GM21423 (cell line): ENCODE results near the gene PHLPP1.

Experiments
- ATAC-seq: cut with Tn5 transposase; IDR thresholded peaks from one replicate; pipeline ENCODE4 v1.9.1; 2021; ENCODE audit warnings: mild to moderate bottlenecking, moderate library complexity; ENCODE audit not compliant: unreplicated experiment

Gene PHLPP1

DNA sequence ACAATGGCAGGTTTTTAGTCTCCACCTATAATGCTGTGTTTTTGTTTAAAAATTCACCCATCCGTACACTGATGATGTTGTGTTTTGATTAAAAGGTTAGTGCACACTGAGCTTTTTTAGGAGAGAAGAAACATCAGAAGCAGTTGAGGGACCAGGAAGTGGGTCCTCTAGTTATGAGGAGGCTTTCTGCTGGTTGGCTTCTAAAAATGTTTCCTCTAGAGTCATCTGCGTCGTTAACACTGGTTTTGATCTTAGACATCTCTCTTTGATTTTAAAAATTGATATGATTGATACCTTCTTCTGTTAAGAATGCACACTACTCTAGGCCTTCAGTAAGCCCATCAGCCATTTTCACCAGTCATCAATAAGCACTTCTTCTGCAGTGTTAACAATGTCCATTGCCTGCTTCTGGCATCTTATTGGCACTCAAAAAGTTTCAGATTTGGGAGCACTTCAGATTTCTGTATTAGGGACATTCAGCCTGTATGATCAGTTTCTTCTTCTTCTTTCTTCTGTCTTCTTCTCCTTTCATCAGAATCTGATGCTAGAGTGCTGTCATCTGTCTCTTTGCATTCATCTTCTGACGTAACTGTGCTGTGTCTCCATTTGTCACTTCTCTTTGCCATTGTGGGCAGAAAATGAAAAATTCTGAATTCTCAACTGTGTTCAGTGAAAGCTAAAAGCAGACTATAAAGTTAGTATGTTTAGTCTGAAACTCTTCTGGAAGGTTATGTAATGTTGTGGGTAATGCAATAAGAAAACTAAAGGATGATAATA, 56.3 kb downstream of the PHLPP1 start:
- no peak for ATAC-seq

DNA sequence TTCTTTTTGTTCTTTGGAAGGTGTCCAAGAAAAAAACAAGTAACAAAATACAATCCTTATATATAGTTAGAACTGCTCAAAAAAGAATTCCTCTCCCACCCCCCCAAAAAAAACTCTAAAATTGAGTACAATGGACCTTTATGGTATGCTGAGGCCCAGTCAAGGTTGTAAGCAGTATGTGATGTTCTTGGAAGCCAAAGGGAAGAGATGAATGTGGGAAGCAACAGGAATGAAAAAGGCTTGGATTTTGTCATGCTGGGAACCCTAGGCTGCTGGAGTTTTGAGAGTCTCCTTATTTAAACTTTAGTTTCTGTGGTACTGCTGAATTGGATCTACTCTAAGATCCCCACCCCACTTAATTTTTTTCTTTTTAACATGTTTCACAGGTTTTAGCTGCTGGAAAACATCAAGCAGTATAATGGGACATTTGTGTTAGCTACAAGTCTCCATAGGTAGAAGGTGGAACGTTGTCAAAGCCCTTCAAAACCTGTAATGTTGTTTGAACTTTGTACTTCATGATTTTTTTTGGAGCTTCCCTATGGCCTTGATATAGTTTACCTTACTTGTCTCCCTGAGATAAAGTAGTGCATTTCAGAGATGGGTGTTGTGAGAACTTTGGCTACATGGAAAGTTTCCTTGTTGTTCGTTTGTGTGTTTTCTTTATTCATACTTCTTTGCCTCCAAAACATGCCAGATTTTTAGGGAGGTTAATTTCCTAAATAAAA, 57.7 kb downstream of the PHLPP1 start:
- ATAC-seq, result no peak

DNA sequence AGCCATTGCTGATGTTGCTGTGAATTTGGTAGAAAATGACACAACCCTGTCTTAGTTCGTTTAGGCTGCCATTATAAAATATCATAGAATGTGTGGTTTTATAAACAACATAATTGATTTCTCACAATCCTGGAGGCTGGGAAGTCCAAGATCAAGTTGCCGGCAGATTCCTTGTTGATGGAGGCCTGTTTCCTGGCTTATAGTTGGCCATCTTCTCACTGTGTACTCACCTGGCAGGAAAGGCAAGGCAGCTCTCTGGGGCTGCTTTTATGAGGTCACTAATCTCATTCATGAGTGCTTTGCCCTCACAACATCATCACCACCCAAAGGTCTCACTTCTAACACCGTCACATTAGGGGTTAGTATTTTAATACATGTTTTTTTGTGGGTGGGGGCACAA, 58.4 kb downstream of the PHLPP1 start:
- no peak for ATAC-seq

DNA sequence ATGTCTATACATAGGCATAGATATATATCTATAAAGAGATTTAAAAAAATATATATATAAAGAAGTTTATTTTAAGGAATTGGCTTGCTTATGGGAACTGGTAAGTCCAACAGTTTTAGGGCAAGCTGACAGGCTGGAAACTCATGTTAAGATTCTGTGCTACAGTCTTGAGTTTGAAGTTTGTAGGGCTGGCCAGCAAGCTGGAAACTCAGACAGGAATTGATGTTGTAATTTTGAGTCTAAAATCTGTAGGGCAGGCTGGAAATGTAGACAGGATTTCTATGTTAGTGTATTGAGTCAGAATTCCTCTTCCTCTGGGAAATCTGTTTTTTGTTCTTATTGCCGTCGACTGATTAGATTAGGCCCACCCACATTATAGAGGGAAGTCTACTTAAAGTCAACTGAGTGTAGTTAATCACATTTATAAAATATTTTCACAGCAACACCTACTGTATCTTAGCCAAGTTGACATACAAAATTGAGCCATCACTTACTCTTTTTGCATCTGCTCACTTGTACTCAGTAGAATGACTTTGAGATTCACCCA, 60.8 kb downstream of the PHLPP1 start:
- ATAC-seq, result no peak

DNA sequence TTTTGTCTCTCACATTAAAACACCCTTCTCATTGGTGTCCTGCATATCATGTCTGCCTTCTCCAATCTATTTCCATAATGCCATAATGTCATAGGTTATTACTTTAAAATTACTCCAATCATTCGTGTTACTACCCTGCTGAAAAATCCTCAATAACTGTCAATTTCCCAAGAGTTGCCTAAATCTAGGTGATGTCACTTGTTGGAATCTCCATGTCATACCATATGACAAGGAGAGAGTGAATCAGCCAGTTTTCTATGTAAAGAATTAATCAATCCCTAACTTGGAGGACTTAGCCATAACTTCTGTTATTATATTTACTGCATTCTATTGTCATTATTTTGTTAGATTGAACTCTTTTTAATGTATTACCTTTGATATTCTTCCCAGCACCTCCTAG, 62.5 kb downstream of the PHLPP1 start:
- no peak for ATAC-seq

DNA sequence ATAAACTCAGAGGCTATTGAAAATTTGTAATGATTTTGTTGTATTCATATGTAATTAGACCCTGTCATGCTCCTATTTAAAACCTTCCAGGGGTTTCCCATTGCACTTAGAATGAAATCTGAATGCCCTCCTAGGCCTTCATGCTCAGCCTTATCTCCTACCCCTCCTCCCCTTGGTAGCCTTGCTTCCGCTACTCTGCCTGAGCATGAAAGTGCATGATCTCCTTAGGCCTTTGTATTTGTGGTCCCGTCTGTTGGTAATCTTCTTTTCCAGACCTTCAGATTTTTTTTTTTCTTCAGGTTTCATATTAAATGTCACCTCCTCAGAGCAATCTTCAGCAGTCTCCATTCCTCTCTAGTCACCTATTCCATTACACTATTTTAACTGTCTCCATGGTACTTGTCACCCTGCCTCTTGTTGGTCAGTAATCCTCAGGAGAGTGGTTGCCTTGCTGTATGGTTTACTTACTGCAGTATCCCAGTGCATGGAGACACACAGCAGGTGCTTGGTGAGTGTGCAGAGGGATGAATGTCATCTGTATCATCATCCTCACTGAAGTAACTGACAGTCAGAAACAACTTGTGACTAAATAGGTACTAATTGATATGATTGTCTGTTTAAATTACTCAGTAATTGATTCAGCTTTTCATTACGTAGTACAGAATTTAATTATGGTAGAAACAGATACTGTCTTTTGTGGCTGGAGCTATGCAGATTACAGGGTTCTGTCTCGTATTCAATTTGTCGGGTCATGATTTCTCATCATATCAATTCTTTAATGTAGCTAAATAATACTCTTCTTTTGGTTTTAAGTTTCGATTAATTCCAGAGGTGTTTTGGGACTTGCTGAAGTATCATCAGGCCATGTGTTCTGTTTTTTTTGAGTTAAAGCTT, 63.9 kb downstream of the PHLPP1 start:
- no peak for ATAC-seq

DNA sequence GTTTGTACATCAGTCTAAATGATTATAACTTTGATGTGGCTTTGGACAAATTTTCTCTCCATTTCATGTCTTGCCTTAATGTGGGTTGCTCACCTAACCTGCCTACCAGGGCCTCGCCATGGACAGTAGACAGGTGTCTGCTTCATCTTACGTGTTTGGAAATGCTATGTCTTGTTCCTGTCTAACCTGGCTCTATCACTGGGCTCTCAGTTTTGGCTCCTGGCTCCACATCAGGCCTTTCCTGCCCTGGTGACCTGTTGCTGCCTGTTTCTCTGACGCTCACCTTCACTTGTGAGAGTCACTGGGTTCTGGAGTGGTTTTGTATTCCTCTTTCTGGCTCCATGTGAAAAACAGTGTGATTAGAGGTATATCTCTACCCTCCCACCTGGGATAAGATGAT, 65.9 kb downstream of the PHLPP1 start:
- no peak for ATAC-seq

DNA sequence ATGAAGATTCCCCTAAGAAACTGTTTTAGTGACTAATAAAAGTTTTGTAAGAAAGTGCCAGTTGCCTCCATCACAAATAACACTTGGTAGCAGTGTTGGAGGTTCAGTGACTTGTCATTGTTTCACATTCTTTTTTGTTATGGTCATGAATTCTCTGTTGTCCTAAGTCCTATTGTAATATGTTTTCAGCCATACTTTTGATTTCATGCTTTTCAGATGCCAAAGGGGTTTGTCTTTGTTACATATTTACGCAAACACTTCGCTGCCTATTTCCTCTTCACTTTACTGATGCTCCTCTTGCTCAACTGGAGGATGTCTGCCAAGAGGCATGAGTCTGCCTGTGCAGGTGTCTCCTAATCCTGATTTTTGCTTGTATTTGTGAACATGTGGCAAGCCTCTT, 66.6 kb downstream of the PHLPP1 start:
- ATAC-seq, result no peak

DNA sequence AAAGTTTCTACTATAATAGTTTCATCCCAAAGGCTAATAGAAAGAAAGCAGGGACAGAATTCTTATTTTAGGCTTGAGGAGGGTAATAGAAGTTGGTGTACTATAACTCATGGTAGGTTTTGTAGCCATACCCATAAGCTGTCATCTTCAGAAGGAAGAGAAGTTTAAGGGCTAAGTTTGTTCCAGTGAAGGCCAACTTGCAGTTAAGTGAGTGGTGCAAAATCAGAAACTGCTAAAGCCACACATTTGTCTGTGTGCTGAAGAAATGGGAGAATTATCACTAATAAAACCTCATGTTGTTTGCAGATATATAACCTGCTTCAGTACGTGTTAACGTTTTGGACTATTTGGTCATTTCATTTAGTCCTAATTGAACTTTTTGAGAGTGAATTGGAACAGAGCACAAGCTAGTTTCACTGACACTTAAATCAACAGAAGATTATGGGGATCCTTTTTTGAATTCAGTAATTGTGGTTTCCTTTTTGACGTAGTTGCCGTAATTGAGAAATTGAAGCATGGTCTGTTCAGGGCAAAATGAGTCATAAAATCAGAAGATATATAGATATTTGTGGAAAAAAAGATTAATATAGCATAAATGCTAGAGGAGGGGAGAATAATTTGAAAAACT, 69.1 kb downstream of the PHLPP1 start:
- no peak for ATAC-seq

DNA sequence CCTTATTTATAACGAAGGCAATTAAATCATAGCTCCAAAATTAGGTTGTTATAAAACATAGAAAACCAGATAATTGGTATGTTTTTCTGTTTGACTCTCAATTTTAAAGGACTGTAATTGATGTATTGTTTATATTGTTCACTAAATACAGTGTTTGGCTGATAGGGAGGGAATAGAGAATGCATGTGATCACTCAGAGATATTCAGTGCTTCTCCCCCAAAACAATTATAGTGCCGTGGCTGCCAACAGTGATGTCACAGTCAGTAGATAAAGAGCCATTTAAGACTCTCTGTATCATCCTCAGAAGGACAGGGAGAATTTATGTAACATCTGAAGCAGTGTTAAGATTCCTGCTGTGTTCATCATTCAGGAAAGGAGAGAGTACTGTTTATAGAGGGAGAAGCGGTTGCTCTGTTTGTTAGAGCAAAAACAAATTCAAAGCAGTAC, 69.6 kb downstream of the PHLPP1 start:
- no peak for ATAC-seq

DNA sequence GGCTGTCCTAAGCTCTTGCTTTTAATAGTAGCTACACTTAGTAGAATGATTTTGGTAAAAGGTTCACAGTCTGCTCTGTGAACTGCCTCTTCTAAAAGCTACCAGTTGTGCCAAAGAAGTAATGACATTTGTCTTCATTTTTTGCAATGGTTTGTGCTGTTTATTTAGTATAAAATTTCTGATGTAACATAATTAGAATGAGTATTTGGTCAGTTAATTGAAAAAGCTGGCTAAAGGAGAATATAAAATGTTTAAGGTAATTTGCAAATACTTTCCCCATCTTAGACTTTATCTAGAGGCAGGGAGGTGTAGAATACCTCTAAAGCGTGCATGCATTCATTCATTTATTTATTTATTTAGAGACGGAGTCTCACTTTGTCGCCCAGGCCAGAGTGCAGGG, 71.3 kb downstream of the PHLPP1 start:
- ATAC-seq, result no peak

DNA sequence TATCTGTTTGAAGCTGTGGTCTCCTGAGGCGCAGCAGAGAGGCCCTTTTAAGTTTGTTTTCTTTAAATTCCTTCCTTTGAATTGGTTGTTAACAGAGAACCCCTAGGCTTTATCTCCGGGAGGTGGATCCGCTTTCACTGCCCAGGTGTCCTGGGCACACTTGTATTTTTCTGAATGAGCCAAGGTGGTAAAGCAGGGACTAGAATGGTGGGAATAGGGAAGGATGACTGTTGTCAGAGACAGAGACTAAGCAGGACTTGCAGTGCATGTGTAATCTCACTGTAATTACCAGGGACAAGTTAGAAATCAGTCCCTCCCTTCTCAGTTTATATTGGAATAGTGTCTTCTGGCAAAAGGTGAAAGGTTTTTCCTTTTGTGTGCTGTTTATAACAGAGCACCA, 72.8 kb downstream of the PHLPP1 start:
- ATAC-seq, result no peak

DNA sequence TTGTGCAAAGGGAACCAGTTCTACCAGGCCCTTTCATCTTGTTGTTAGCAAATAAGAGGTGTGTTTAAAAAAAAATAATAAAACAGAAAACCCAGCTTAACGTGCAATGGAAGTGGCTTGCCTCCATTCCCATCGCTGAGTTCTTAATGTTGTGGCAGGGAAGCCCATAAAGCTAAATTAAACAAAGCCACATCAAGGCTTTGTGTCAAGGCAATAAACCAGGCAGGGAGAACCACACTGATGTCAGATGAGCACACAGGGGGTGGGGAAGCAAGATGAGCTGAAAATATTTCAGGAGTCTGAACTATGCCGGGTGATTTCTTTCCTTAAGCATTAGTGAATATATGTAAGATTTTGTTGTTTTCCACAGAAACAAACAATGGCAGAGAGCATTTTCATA, 73.5 kb downstream of the PHLPP1 start:
- ATAC-seq, result no peak

DNA sequence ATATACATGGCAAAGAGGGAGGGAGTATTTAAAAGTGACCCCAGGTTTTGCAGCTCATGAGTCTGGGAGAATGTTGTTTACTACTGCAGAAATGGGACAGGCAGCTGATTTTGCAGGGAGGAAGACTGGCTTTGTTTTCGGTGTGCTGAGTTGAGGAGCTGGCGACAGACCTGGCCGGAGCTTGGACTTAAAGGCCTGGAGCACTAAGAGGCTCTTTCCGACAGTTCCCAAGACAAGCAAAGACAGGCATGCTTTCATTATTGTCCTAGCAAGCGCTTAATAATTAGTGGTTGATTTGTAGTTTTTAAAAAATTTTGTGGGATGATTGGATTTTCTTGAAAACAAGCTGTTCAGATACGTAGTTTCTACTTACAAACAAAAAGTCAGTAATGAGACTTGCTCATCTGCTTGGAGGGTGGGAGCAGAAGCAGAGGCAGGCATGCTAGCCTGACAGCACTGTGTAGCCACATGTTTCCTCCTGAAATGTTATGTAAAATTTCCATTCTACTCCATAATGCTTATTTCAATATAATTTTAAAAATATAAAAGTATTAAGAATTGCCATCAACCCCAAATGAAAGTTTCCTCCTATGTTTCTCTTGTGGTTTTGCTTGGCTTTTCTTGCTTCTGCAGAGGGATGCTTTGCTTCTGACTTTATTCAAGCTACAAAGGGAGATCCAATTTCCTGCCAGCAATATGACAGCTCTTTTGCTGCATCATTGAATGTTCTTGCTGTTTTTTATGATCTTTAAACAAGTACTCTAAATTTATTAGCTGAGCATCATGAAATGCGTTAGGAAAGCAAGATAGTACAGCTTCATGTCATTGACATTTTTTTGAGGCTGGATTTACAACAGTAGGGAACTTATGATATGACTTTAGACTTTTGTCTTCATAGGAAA, 75.8 kb downstream of the PHLPP1 start:
- no peak for ATAC-seq

DNA sequence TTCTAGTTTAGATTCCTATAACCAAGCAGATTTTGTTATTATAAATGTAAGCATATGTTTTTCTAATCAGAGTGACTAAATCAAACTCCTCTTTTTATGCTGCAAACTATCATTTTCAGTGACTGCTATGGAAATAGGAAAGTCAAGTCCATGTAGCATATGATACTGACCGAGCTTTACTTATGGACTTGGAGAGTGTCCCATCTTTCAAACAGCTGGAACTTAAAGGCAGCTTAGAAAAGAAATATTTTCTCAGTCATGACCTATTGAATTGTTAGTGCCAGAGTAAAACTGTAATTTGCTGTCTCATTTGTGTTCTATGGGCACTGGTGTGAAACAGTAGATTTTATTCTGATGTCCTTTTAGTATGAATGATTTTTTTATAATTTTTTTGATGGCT, 76.7 kb downstream of the PHLPP1 start:
- ATAC-seq, result no peak

DNA sequence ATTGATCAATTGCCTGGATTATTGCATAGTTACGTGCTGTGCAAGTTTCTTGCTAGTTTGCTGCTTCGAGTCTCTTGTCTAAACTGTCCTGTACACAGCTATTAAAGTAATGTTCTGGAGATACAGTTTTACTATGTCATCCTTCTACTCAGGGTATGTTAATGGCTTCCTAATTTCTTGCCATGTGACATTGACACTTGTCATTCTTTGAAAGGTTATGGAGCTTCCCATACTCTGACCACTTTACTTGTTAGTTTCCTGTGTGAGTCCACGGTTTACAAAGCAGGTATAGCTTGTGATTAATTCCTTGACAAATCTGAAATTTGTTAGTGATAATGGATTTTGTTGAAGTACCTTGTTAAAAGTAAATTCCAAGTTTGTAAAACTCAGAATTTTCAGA, 80.5 kb downstream of the PHLPP1 start:
- ATAC-seq, result no peak

DNA sequence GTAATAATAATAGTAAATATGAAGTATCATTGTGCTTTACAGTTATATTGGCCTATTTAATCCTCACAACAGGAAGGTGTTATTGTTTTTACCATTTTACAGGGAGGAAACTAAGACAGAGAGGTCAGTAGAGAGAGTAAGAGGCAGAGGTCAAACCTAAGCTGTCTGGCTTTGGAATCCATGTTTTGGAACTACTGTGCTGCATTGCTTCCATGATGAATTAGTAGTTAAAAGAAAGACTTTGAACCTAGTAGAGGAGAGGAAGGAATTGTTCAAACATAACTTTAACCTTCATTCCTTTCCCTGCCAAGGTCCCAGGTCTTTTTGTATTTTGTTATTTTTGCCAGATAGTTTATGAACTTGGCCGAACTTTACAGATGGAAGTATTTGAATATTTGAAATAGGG, 80.9 kb downstream of the PHLPP1 start:
- no peak for ATAC-seq

DNA sequence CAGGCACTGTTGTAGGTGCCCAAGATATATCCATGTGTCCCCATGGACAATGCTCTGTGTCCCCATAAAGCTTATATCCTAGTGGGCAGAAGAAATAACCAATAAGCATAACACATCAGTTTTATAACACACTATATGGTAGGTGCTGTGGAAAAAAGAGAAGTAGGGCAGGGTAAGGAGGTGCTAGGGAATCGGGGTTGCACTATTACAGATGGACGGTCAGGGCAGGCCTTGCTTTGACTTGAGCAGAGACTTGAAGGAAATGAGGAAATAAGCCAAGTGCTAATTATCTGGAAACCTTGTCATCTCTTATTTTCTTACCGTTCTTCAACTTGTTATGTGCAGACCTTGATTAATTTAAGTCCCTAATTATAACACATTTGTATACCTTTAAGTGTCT, 82.0 kb downstream of the PHLPP1 start:
- ATAC-seq, result no peak

DNA sequence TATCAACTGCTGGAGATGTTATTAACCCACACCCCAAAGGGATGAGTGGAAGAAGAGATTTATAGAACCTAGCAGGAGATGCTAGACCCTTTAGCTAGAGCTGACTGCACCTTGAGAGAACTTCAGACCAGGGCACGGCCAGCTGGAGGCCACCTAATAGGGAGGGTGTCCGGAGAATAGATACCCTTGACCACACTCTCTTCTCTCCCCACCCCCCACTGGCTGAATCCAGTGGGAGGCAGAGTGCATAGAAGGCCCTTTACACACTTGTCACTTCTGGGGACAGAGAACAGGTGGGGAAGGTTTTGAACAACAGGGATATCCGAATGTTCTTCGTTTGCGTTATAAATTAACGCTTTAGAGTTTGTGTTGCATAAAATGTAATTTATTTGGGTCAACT, 84.6 kb downstream of the PHLPP1 start:
- no peak for ATAC-seq

DNA sequence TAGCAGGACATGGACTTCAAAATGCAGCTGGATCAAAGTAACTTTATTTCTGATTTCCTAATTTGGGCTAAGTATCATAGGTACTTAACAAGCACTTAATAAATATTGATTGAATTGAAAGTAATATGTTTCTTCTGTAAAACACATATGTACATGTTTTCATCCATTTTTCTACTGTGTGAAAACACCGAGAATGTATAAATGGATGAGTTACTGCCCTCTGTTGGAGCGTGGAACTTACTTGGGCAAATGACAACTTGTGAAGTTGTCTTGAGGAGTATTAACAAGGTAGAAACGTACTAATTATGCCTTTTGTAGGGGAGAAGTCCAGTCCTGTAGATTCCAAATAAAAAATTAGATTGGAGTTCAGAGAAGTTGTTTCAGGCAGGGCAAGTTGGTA, 87.2 kb downstream of the PHLPP1 start:
- ATAC-seq, result no peak
